Tibial nerve (tissue), 4 donors: ENCODE measurements around the gene CGB7. TPM values are rescaled to one million over a fixed set of nuclear protein-coding genes. Genes with fewer than 3 reads are reported as not detected.

Experiments used
- DNase-seq, 2 donors: peaks; one replicate each; pipeline ENCODE4 v3.0.0-alpha.2; 2019; ENCODE audit warnings: low spot score in 2 of 2
- H3K27ac ChIP-seq, 4 donors: fragments of 200-600 bp; sonication (generic) in 3 of 4; one replicate each; pipeline ENCODE4 v1.5.1; 2017 to 2019; ENCODE audit warnings: mild to moderate bottlenecking in 1 of 4
- H3K27me3 ChIP-seq, 2 donors: fragments of 200-600 bp; sonication (generic) in 1 of 2; one replicate each; pipeline versions ENCODE4 v1.5.1 to v1.6.0; 2017 to 2019
- H3K36me3 ChIP-seq, 3 donors: fragments of 200-600 bp; sonication (generic); one replicate each; pipeline ENCODE4 v1.5.1; 2018 to 2019
- H3K4me1 ChIP-seq, 4 donors: fragments of 200-600 bp; sonication (generic) in 3 of 4; one replicate each; pipeline ENCODE4 v1.5.1; 2017 to 2019
- H3K4me3 ChIP-seq, 4 donors: fragments of 200-600 bp; sonication (generic) in 3 of 4; one replicate each; pipeline ENCODE4 v1.5.1; 2017 to 2019; ENCODE audit warnings: mild to moderate bottlenecking in 1 of 4, moderate library complexity in 1 of 4
- H3K9me3 ChIP-seq, 4 donors: fragments of 200-600 bp; sonication (generic) in 3 of 4; one replicate each; pipeline ENCODE4 v1.5.1; 2017 to 2019
- EP300 ChIP-seq, 2 donors: sonication (generic); formaldehyde crosslinking; IDR thresholded peaks; one replicate each; pipeline ENCODE4 v1.6.1; 2017; ENCODE audit warnings: antibody characterized with exemption in 2 of 2, mild to moderate bottlenecking in 1 of 2
- POLR2A ChIP-seq, 2 donors: fragments of 450-650 bp; IDR thresholded peaks; one replicate each; pipeline ENCODE4 v1.6.1; 2017; ENCODE audit warnings: antibody characterized with exemption in 2 of 2, mild to moderate bottlenecking in 2 of 2, moderate library complexity in 2 of 2
- WGBS, 2 donors: methylation state at CpG; one replicate each; pipeline ENCODE4 v1.1.5; 2018; 5-methylcytosine and 5-hydroxymethylcytosine counted together
- small RNA-seq: library from RNA; depleted of rRNA; stranded (forward); fragments of <200 nt; gene quantifications from one replicate; pipeline ENCODE3, GENCODE V24; 2016
- total RNA-seq, 4 donors: library from RNA; depleted of rRNA; stranded (reverse); fragments of >200 nt; gene quantifications; one replicate each; pipeline ENCODE4 v1.1.0, GENCODE V29; 2016
- TF ChIP-seq, protein P1 (sequence below), 5 experiments: fragments of 200-600 bp in 3 of 5; fragments of 450-650 bp in 2 of 5; sonication (generic) in 3 of 5; IDR thresholded peaks; one replicate each; pipeline ENCODE4 v1.5.1; 2016 to 2019; ENCODE audit warnings: antibody characterized with exemption in 5 of 5, mild to moderate bottlenecking in 3 of 5, moderate library complexity in 2 of 5

Gene CGB7
- total RNA-seq, 4 donors from 2014 or later = not detected

DNA sequence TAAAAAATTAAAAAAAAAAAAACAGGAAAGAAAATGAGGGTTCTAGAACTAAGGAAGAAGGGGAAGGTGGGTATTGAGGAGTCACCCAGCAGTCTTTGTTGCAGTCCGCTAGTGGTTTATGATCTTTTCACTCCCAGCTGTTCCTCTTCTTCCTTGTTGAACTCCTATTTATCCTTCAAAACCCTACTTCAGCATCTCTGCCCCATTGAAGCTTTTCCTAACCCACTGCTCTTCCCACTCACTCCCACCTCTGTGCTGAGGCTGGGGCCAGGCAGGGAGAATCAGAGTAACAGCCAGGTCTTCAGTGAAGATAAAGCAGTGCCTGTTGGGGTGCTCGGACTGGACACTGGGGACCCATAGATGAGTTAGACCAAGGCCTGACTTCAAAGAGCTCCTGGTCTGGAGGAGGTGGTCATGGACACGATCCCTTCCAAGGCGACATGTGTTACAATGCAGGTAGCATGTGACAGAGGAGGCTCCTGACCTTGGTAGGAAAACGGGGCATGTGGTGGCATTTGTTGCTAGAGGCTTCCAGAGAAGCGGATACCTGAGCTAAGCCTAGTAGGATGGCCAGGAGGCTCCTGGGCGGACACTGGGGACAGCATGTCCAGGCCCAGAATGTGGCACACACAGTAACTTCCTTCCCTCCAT, 52.5 kb downstream of the CGB7 start:
- WGBS, 2 donors = 92 to 94% methylated on average over 7 of the region's 7 CpGs
- Histone ChIP-seq H3K36me3 (peaks cover 0 to 95% (median 8%) of the 10 kb centered on the region in 3 donors), H3K4me1 (no peaks in the 10 kb centered on the region), H3K4me3 (no peak overlapping the region), H3K27ac (no peak overlapping the region), H3K9me3 (no peaks in the 10 kb centered on the region), H3K27me3 (no peaks in the 10 kb centered on the region)
- TF ChIP-seq, protein P1, sequence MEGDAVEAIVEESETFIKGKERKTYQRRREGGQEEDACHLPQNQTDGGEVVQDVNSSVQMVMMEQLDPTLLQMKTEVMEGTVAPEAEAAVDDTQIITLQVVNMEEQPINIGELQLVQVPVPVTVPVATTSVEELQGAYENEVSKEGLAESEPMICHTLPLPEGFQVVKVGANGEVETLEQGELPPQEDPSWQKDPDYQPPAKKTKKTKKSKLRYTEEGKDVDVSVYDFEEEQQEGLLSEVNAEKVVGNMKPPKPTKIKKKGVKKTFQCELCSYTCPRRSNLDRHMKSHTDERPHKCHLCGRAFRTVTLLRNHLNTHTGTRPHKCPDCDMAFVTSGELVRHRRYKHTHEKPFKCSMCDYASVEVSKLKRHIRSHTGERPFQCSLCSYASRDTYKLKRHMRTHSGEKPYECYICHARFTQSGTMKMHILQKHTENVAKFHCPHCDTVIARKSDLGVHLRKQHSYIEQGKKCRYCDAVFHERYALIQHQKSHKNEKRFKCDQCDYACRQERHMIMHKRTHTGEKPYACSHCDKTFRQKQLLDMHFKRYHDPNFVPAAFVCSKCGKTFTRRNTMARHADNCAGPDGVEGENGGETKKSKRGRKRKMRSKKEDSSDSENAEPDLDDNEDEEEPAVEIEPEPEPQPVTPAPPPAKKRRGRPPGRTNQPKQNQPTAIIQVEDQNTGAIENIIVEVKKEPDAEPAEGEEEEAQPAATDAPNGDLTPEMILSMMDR (IDR thresholded peaks at IDR 0.05) = no peak
- TF ChIP-seq POLR2A (IDR thresholded peaks at IDR 0.05) (no peak), EP300 (IDR thresholded peaks at IDR 0.05) (no peak)
- no peak for DNase-seq

Small RNAs within 50 kb of the gene (small RNA-seq; reads per million reads assigned to genes)
- gene MIR6798 = not detected
- gene RN7SL708P = not detected

Other genes starting within 250 kb of the CGB7 start
- 100 to 1,000 TPM in 1 of 4 donors, 10 to 100 TPM in 3; 75.8 to 108 (median 88.3) TPM for gene BCAT2, start 246.7 kb downstream of the CGB7 start, total RNA-seq
- gene HSD17B14, start 221.3 kb downstream of the CGB7 start, total RNA-seq = 10 to 100 TPM; 20.1 to 34.5 (median 26.3) TPM
- 100 to 1,000 TPM; 211 to 444 (median 282) TPM for gene PLEKHA4, start 189.1 kb downstream of the CGB7 start, total RNA-seq
- 100 to 1,000 TPM in 2 of 4 donors, 10 to 100 TPM in 2; 81.0 to 171 (median 101) TPM for gene PPP1R15A, start 185.3 kb downstream of the CGB7 start, total RNA-seq
- 1 to 10 TPM in 1 of 4 donors, under 1 TPM in 2, not detected in 1; 0.22 to 2.5 (median 0.60) TPM for gene TULP2, start 159.0 kb downstream of the CGB7 start, total RNA-seq
- gene NUCB1, start 157.4 kb downstream of the CGB7 start, total RNA-seq = 100 to 1,000 TPM; 220 to 352 (median 287) TPM
- gene DHDH, start 124.0 kb downstream of the CGB7 start, total RNA-seq = 1 to 10 TPM in 1 of 4 donors, not detected in 3; 1.2 TPM
- gene BAX, start 102.9 kb downstream of the CGB7 start, total RNA-seq = 10 to 100 TPM; 31.4 to 61.2 (median 38.4) TPM
- gene FTL, start 92.4 kb downstream of the CGB7 start, total RNA-seq = 1,000 to 10,000 TPM; 5,480 to 8,362 (median 5,857) TPM
- 10 to 100 TPM; 28.8 to 42.0 (median 31.0) TPM for gene GYS1, start 64.4 kb downstream of the CGB7 start, total RNA-seq
- 100 to 1,000 TPM in 1 of 4 donors, 10 to 100 TPM in 3; 69.2 to 120 (median 78.5) TPM for gene RUVBL2, start 63.9 kb downstream of the CGB7 start, total RNA-seq
- gene LHB, start 40.7 kb downstream of the CGB7 start, total RNA-seq = 1 to 10 TPM in 1 of 4 donors, not detected in 3; 2.6 TPM
- not detected for gene CGB3, start 33.4 kb downstream of the CGB7 start, total RNA-seq
- gene CGB2, start 25.9 kb downstream of the CGB7 start, total RNA-seq = not detected
- gene CGB1, start 20.9 kb downstream of the CGB7 start, total RNA-seq = not detected
- not detected for gene CGB5, start 13.9 kb downstream of the CGB7 start, total RNA-seq
- not detected for gene CGB8, start 8.6 kb downstream of the CGB7 start, total RNA-seq
- gene NTF4, start 7.1 kb upstream of the CGB7 start, total RNA-seq = not detected
- gene KCNA7, start 14.9 kb upstream of the CGB7 start, total RNA-seq = not detected
- 100 to 1,000 TPM; 286 to 444 (median 400) TPM for gene SNRNP70, start 27.7 kb upstream of the CGB7 start, total RNA-seq
- 10 to 100 TPM; 15.7 to 24.9 (median 19.6) TPM for gene LIN7B, start 56.6 kb upstream of the CGB7 start, total RNA-seq
- gene C19orf73, start 61.4 kb upstream of the CGB7 start, total RNA-seq = 1 to 10 TPM in 3 of 4 donors, not detected in 1; 1.0 to 7.8 (median 5.0) TPM
- gene PPFIA3, start 61.8 kb upstream of the CGB7 start, total RNA-seq = 1 to 10 TPM; 1.8 to 6.7 (median 3.5) TPM
- 1 to 10 TPM in 3 of 4 donors, under 1 TPM in 1; 0.60 to 4.3 (median 2.6) TPM for gene HRC, start 97.6 kb upstream of the CGB7 start, total RNA-seq
- 10 to 100 TPM; 12.6 to 22.4 (median 16.7) TPM for gene TRPM4, start 100.0 kb upstream of the CGB7 start, total RNA-seq